DND-41 (cell line): ENCODE data around the gene SHQ1.

Source experiments
- ATAC-seq: fragments of 200-7000 bp; cut with Tn5 transposase; 3 replicates; pipeline ENCODE4 v1.9.1; 2021; ENCODE audit warnings: low read depth; ENCODE audit not compliant: insufficient read depth
- DNase-seq: peaks from one replicate; pipeline ENCODE4 v3.0.0-alpha.2; 2020
- H2AFZ ChIP-seq: 2 replicates; pipeline ENCODE4 v1.6.0; 2012; ENCODE audit warnings: low read depth, low read length
- H3K27ac ChIP-seq: 2 replicates; pipeline ENCODE4 v1.5.1; 2012; ENCODE audit warnings: low read length, inconsistent platforms
- H3K27me3 ChIP-seq: fragments of 200-600 bp; sonication (generic); 2 replicates; pipeline ENCODE4 v1.6.0; 2012; ENCODE audit warnings: low read length, mild to moderate bottlenecking, inconsistent platforms; ENCODE audit not compliant: insufficient read depth, poor library complexity
- H3K36me3 ChIP-seq: 2 replicates; pipeline ENCODE4 v1.5.1; 2012; ENCODE audit warnings: low read length, inconsistent platforms; ENCODE audit not compliant: insufficient read depth
- H3K4me1 ChIP-seq: 2 replicates; pipeline ENCODE4 v1.5.1; 2012; ENCODE audit warnings: mild to moderate bottlenecking, low read length; ENCODE audit not compliant: insufficient read depth
- H3K4me2 ChIP-seq: 2 replicates; pipeline ENCODE4 v1.6.0; 2012; ENCODE audit warnings: mild to moderate bottlenecking, moderate library complexity, low read length, inconsistent platforms; ENCODE audit not compliant: insufficient read depth
- H3K4me3 ChIP-seq, 2 experiments: fragments of 200-600 bp in 1 of 2; shearing (Covaris generic) in 1 of 2; 2 replicates each; pipeline ENCODE4 v1.5.1; 2012 to 2016; ENCODE audit warnings: inconsistent platforms in 2 of 2, low read length in 2 of 2, mild to moderate bottlenecking in 2 of 2, low read depth in 1 of 2, moderate library complexity in 1 of 2
- H3K79me2 ChIP-seq: 2 replicates; pipeline ENCODE4 v1.6.0; 2012; ENCODE audit warnings: low read length, inconsistent platforms; ENCODE audit not compliant: insufficient read depth
- H3K9ac ChIP-seq: 2 replicates; pipeline ENCODE4 v1.6.0; 2012; ENCODE audit warnings: low read depth, mild to moderate bottlenecking, inconsistent platforms, low read length, moderate library complexity
- H3K9me3 ChIP-seq: 2 replicates; pipeline ENCODE4 v1.5.1; 2012; ENCODE audit warnings: low read length, moderate library complexity, mild to moderate bottlenecking, inconsistent platforms; ENCODE audit not compliant: insufficient read depth, severe bottlenecking
- H4K20me1 ChIP-seq: 2 replicates; pipeline ENCODE4 v1.6.0; 2012; ENCODE audit warnings: low read length; ENCODE audit not compliant: insufficient read depth
- CTCF ChIP-seq: IDR thresholded peaks from 2 replicates; pipeline ENCODE4 v1.5.1; 2012; ENCODE audit warnings: borderline replicate concordance, low read length, moderate library complexity, mild to moderate bottlenecking; ENCODE audit not compliant: poor library complexity, severe bottlenecking; ENCODE audit errors: extremely low read depth
- EZH2 ChIP-seq: IDR thresholded peaks from 3 replicates; pipeline ENCODE4 v1.6.1; 2012; ENCODE audit warnings: borderline replicate concordance, low read depth, mild to moderate bottlenecking, moderate library complexity, low read length, inconsistent platforms; ENCODE audit not compliant: severe bottlenecking

The SHQ1 gene

GRCh38 chr3:72818092-72818773 lies 30.0 kb downstream of the SHQ1 start:
- no peaks in the 10 kb centered on the region for H3K4me1 ChIP-seq
- no peak overlapping the region for H3K9ac ChIP-seq
- H3K27me3 ChIP-seq = no peaks in the 10 kb centered on the region
- DNase-seq = no peak
- H3K36me3 ChIP-seq = peaks cover 74% of the 10 kb centered on the region
- H3K27ac ChIP-seq = no peak overlapping the region
- H3K79me2 ChIP-seq = peaks cover 42% of the 10 kb centered on the region
- TF ChIP-seq EZH2 (no peak), CTCF (peak; percentile 45)
- no peak overlapping the region for H3K4me2 ChIP-seq
- H3K9me3 ChIP-seq = no peaks in the 10 kb centered on the region
- ATAC-seq = no peak
- no peak overlapping the region for H3K4me3 ChIP-seq
- H2AFZ ChIP-seq = no peak overlapping the region
- peaks cover 12% of the 10 kb centered on the region; the same call in 1 of the 2 replicates for H4K20me1 ChIP-seq

GRCh38 chr3:72816862-72817355 lies 31.3 kb downstream of the SHQ1 start:
- Histone ChIP-seq H3K36me3 (peaks cover 77% of the 10 kb centered on the region), H3K9ac (no peak overlapping the region), H3K4me1 (no peaks in the 10 kb centered on the region), H3K27ac (no peak overlapping the region), H3K4me2 (no peak overlapping the region), H3K9me3 (no peaks in the 10 kb centered on the region), H3K4me3 (no peak overlapping the region), H2AFZ (no peak overlapping the region), H3K27me3 (no peaks in the 10 kb centered on the region), H3K79me2 (peaks cover 36% of the 10 kb centered on the region), H4K20me1 (peaks cover 9% of the 10 kb centered on the region; the same call in 1 of the 2 replicates)
- TF ChIP-seq EZH2 (no peak), CTCF (no peak)
- ATAC-seq = no peak
- no peak for DNase-seq

GRCh38 chr3:72814308-72814707 lies 33.9 kb downstream of the SHQ1 start:
- H2AFZ ChIP-seq = no peak overlapping the region
- no peak overlapping the region for H3K4me3 ChIP-seq
- H3K4me2 ChIP-seq = no peak overlapping the region
- peaks cover 3% of the 10 kb centered on the region; the same call in 1 of the 2 replicates for H4K20me1 ChIP-seq
- H3K79me2 ChIP-seq = peaks cover 13% of the 10 kb centered on the region; the same call in 1 of the 2 replicates
- no peaks in the 10 kb centered on the region for H3K27me3 ChIP-seq
- no peak overlapping the region for H3K27ac ChIP-seq
- H3K4me1 ChIP-seq = no peaks in the 10 kb centered on the region
- H3K36me3 ChIP-seq = peaks cover 77% of the 10 kb centered on the region
- TF ChIP-seq EZH2 = no peak
- TF ChIP-seq CTCF = no peak
- no peak for ATAC-seq
- no peak for DNase-seq
- no peak overlapping the region for H3K9ac ChIP-seq
- H3K9me3 ChIP-seq = no peaks in the 10 kb centered on the region

- peaks cover 3% of the 10 kb centered on the region; the same call in 1 of the 2 replicates for H4K20me1 ChIP-seq
- ATAC-seq (no peak), DNase-seq (no peak)
- H3K9ac ChIP-seq = no peak overlapping the region
- no peak overlapping the region for H3K4me2 ChIP-seq
- H3K4me1 ChIP-seq = no peaks in the 10 kb centered on the region
- H3K79me2 ChIP-seq = no peaks in the 10 kb centered on the region
- no peak overlapping the region for H3K4me3 ChIP-seq
- peaks cover 76% of the 10 kb centered on the region for H3K36me3 ChIP-seq
- H3K9me3 ChIP-seq = no peaks in the 10 kb centered on the region
- TF ChIP-seq CTCF (no peak), EZH2 (no peak)
- no peaks in the 10 kb centered on the region for H3K27me3 ChIP-seq
- no peak overlapping the region for H3K27ac ChIP-seq
- no peak overlapping the region for H2AFZ ChIP-seq
Observed at GRCh38 chr3:72812201-72812600, 36.0 kb downstream of the SHQ1 start.
